Activated T-cell treated with anti-CD3 and anti-CD28 coated beads, Interleukin-2, amount 50 U/mL, for 48 hours (primary cell): ENCODE results near the gene SOX21.

Source experiments
- DNase-seq, 2 experiments: peaks; one replicate each; pipeline ENCODE4 v3.0.0-alpha.2; 2020

The SOX21 gene

GRCh38 chr13:94674609-94675348 lies 37.6 kb downstream of the SOX21 start:
- DNase-seq = peak; percentile 66 to 68

- DNase-seq = no peak
These were observed 38.5 kb downstream of the SOX21 start for GRCh38 chr13:94673851-94674250.

- no peak for DNase-seq
These were observed 39.9 kb downstream of the SOX21 start for GRCh38 chr13:94672400-94672799.

GRCh38 chr13:94667190-94667589 lies 45.2 kb downstream of the SOX21 start:
- DNase-seq = peak in 1 of 2 experiments; percentile 34

- no peak for DNase-seq
These were observed 46.3 kb downstream of the SOX21 start for GRCh38 chr13:94666065-94666464.

- no peak for DNase-seq
These were observed 47.5 kb downstream of the SOX21 start for GRCh38 chr13:94664889-94665288.

- no peak for DNase-seq
These were observed 49.9 kb downstream of the SOX21 start for GRCh38 chr13:94662274-94662945.

- no peak for DNase-seq
These were observed 50.9 kb downstream of the SOX21 start for GRCh38 chr13:94661406-94661805.

- DNase-seq = no peak
These were observed 51.5 kb downstream of the SOX21 start for GRCh38 chr13:94660695-94661326.
